T-helper 2 cell treated with Interferon-gamma antibody and Interleukin-4, amounts not matched to agents 100 ng/mL and 5 ng/mL, for 36 hours (primary cell): Measurements from ENCODE around the gene TST. TPM values are rescaled to one million over a fixed set of nuclear protein-coding genes. Genes with fewer than 3 reads are reported as not detected.

ENCODE experiments used
- intact Hi-C: fragments of 100-400 bp; cut with micrococcal nuclease; formaldehyde crosslinking; loops from one replicate; pipeline ENCODE4 v1.15.1; 2023
- total RNA-seq: library from RNA; stranded (reverse); gene quantifications from 2 replicates; pipeline ENCODE4 v1.2.3, GENCODE V29; 2022

The TST gene
- total RNA-seq, 1 donor from 2014 or later: 7.5 TPM

DNA sequence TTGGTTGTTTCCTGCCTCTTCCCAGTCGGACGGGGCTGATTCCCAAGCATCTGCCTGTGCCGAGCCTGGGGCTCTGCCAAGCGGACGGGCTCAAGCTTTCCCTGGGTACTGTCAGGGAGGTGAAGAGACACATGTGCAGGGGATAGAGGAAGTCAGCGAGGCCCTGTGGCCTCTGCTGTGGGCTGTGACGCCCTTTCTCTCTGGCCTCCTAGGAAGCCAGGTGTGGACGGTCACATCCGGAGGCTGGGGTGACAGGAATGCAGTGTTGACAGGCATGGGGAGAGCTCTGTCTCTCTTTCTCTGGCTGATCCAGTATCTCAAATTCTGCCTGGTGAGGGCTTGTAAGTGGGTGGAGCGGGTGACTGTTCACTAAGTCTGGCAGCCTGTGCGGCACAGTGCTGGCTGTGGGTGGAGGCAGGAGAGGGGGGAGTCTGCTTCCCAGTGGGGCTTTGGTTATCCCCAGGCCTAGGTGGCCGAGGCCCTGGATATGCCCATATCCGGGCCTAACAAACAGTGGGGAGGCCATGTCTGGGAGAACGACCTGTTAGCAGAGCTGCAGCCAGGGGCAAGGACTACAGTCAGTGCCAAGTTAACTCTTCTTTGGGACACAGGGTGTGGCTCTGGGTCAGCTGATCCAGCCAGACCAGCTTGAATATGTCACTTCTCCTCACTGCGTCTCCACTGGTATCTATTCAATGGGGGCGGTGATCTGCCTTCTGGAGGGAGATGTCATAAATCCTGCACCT lies 34.2 kb upstream of the TST start:
- intact Hi-C loops: no loop called here

DNA sequence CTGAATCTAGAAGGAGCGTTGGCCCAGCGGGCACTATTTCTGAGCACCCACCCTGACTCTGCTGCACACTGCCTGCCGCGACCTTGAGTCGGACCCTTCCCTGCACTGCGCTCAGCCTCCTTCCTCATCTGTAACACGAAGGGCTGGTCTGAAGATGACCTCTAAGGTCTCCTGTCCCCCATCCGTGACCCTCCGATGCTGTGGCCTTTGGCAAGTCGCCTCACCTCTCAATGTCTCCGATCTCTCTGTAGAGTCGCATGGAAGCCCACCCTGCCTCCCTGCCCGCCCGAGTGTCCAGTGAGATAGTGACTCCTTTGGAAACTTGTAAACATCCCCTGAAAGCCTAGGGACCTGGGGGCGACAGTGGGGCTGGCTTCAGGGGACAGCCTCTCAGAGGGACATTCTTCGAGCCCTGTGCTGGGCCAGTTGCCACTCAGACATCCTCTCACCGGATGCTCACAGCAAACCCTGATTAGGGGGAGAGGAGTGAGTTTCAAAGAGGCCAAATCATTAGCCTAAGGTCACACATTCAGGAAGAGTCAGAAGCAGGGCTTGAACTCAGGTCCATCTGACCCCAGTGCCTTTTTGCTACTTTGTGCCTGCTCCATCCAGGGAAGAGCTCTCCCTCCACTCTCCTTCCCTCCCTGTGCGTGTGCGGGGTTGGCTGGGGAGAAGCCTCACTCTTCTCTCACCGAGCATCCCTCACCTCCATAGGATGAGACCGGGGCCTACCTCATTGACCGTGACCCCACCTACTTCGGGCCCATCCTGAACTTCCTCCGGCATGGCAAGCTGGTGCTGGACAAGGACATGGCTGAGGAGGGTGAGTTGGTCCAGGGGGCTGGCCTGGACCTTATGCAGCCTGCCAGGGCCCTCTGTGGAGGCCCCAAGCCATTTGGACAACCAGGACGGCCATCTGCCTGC lies 33.4 kb upstream of the TST start:
- intact Hi-C loops: no loop called here

DNA sequence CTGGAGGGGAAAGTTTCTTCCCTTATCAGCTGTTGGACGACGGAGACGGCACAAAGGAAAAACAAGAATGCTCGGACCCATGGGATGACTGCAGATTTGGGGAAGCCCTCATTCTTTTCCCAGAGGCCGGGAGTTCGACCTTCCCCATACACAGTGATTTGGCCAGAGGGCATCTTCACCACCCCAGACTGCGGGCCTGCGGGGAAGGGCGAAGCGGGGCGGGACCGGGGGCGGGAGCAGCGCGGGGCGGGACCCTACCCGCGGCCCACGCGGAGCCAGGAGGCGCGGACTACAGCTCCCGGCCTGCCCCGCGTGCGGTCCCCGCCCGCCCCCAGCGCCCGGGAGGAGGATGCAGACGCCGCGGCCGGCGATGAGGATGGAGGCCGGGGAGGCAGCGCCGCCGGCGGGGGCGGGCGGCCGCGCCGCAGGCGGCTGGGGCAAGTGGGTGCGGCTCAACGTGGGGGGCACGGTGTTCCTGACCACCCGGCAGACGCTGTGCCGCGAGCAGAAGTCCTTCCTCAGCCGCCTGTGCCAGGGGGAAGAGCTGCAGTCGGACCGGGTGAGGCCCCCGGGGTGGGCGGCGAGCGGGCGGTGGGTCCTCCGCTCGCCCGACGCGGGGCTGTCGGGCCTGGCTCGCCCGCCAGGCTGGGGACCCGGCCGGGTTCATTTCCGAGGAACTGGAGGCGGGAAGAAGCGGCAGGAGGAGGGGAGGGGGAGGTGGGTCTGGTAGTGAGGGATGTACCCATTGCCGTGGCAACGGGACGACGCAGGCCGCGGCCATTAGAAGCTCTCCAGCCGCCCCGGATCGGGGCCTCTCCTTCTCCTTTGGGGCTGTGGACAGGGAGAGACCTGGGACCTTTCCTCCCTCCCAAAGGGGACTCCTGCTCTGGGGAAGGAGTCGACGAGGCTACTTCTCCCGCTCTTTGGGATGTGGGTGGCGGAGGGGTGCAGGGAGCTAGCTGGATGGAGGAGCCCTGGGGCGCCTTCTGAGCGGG lies 32.4 kb upstream of the TST start, which contains the start of gene KCTD17:
Gene KCTD17, plus strand, starts transcription at position 352 of the 995 bp plus-strand sequence. Its CDS starts 19 bp downstream, at position 371.
- intact Hi-C loops: no loop called here

DNA sequence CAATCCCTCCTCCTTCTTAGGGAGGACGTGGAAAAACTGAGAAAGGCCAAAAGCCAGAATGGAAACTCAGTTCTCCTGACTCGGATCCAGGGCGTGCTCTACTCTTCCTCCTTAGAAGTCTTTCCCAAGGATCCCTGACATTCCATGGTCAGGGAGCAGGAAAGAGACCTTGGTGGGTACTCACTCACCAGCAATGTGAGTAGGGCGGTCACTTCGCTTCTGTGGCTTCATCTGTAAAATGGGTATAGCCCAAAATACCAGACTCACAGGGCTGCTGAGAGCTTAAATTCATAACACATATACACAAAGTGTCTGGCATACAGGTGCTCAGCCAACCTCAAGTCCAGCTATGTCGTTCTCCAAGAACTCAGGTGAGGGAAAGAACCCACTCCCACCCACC lies 31.7 kb upstream of the TST start:
- intact Hi-C loops: no loop called here

DNA sequence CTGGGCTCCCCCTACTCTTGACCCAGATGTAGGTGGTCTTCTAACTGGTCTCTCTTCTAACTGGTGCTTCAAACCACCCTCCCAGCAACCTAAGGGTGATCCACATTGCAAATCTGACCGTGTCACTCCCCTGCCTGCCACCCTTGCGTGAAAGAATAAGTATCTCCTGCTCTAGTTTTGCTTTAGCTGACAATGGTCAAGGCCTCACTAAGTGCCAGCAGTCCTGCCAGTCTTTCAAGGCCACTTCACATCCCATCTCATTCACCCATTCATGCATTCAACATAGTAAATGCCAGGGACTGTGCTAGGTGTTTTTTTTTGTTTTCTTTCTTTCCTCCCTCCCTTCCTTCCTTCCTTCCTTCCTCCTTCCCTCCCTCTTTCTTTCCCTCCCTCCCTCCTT lies 30.0 kb upstream of the TST start:
- intact Hi-C loops: loop anchor here (10.0 kb wide), 1 partner anchor 146 kb away; no protein-coding TSS in a partner anchor

DNA sequence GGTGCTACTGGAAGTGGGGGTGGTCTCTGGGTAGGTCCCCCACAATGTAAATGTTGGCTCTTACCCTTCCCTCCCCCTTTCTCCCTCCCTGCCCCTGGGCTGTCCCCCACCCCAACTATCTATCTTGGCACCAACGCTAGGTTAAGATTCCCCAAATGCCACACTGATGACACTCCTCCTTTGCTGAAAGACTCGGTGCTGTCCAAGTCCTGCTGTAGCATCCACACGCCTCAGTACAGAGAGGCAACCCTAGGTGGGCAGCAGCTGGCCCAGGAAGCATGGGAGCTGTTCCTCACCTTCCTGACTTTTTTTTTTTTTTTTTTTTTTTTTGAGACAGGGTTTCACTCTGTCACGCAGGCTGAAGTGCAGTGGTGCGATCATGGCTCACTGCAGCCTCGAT lies 28.9 kb upstream of the TST start:
- intact Hi-C loops: loop anchor here (10.0 kb wide), 1 partner anchor 147 kb away; no protein-coding TSS in a partner anchor

DNA sequence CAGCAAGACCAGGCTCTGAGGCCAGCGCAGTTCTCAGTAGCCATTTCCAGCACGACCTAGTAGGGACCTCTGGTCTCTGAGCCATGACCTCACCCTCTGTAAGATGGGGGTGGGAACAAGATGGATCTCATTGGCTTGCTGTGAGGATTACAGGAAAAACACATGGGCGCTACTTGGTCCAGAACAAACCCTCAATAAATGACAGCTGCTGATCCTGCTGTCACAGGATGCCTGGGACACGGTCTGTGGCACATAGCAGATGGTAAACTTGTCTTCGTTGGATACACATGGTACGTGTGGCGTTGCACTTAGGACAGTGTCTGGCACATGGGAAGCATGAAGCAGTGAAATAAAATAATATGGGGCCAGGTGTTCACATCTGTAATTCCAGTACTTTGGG lies 27.8 kb upstream of the TST start:
- intact Hi-C loops: loop anchor here (10.0 kb wide), 1 partner anchor 148 kb away; no protein-coding TSS in a partner anchor

DNA sequence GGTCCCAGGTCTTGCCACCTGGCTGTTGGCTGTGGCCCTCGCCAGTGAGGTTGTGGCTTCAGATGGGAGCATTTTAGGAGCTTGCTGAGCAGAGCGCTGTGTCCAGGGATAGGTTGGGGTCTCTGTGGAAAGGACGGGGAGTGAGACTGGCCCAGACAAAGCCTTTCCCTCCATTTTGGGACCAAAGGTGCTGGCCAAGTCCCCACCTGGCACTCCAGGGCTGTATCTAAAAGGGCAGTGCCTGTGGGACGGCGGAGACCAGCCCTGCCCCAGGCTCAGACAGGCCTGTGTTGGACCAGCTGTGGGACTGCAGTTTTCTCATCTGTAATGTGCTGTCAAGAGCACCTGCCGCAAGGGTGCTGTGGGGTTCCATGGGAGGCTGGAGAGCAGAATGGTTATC lies 27.3 kb upstream of the TST start:
- intact Hi-C loops: loop anchor here (10.0 kb wide), 1 partner anchor 148 kb away; no protein-coding TSS in a partner anchor

DNA sequence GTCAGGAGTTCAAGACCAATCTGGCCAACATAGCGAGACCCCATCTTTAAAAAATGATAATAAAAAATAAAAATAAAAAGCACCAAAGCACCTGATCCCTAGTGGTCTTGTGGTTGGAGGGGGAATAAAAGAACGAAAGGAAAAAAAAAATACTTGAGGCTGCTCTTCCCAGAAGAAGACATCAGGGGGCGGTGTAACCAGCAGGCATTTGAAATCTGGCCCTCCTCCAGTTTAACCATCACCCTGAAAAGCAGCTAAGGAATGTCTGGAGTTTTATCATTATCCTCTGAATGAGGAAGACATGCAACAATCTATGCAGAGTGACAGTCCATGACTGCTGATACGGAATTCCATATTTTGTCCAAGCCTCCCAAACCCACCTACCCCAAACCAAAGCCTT lies 26.7 kb upstream of the TST start:
- intact Hi-C loops: loop anchor here (10.0 kb wide), 1 partner anchor 149 kb away; no protein-coding TSS in a partner anchor

DNA sequence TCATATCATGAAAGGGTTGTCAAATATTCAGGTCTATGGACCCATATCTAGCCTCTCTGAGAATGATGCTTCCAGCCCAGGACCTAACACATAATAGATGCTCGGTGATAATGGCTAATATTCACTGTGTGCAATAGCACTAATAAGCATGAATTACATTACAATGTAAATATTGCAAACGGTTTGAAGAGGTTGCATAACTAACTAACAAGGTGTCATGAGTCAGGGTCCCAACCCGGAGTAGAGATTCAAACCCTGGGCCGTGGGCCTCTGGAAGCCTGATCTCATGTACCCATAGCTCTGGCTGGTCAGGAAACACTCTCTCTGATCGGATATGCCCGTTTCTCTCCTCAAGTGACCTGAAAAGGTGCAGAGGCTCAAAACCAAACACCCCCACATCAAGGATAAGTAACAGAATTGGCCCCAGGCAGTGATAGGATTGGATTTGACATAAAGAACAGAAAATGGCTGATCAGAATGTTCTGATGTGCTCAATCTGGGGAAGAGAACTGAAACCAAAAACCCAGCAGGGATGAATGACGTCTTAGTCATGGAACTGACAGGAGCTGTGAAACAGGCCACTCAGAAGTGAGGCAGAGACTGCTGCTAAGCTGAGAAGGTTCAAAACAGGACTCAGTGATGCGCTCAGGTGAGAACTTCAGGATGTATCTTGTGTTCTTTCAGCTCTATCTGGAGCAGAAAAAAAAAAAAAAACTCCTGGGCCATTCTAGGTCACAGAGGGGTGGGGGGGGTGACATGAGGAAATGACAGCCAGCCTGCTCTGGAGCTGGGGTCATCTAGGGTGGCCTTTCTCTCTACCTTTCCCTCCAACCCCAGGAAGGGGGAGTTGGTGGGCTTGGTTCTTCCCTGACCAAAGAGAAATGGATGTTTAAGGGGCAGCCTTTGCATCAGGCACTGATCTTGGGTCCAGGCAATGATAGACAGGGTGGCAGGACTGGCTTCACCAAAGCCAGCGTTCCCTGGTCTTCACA lies 25.7 kb upstream of the TST start:
- intact Hi-C loops: loop anchor here (10.0 kb wide), 1 partner anchor 150 kb away; no protein-coding TSS in a partner anchor

DNA sequence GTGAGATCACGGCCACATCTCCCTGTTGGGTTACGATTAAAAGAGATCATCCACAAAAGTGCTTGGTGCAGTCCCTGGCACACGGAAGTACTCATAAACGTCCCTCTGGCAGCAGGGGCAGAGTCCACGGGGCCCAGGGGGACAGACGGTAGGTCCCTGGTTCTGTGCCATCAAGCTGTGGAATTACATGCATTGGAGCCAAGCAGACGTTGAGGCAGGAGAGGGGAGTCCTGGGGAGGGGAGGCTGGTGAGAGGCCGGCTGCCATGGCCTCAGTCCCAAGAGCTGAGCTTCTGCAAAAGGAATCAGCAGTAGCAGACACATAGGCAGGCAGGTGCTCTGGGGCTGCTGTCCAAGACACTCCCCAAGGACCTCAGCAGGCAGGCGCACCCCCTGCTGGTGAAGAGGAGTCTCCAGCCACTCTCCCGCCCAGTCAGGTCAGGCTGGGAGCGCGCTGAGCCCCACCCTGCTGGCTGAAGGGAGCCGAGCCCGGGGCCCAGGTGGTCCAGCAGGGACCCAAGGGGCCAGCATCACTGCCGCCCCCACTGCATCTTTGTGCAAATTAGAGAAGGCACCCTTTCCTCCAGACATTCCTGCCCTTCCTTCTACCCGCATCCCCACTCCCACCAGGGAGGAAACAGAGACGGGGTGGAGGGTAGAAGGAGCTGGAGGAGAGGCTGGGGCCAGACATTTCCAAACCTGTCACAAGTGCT lies 24.7 kb upstream of the TST start:
- intact Hi-C loops: loop anchor here (10.0 kb wide), 1 partner anchor 151 kb away; no protein-coding TSS in a partner anchor

DNA sequence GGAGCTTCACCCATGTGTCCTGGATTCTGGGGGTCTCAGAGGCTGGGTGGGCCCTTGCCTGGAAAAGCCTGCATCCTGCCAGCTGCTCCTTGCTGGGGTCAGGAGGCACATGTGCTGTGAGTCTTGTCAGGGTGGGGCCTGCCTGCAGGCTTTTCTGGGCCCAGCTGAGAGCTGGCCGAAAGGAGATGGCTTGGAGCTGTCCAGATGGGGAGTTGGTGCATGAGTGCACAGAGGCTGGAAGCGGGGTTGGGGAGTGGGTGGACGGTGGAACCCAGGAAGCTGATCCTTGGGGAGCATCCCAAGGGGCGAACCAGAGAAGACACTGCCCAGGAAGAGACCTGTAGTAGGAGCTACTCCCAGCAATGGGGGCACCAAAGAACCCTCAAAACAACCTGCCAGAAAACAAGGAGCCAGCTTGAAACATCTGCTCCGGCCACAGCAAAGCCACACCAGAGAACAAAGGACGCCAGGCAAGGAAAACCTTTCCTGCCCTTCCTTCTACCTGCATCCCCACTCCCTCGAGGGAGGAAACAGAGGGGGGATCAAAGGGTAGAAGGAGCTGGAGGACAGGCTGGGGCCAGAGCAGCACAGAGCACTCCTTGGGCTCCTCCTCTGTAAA lies 24.1 kb upstream of the TST start:
- intact Hi-C loops: loop anchor here (10.0 kb wide), 1 partner anchor 151 kb away; no protein-coding TSS in a partner anchor

DNA sequence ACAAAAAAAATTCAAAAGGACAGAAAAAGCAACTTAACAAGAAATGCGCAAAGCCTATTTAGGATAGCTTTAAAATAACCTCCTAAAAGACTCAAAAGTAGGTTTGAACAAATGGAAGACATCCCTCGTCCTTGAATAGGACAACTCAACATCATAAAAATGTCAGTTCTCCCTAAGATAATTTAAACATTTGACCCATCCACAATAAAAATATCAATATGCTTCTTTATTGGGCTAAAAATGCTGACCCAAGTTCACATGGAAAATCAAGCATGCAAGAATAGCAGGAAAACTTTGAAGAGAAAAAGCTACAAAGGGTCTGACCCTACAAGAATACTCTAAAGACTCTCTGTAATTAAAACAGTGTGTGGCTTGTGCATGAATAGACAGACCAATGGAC lies 20.2 kb upstream of the TST start:
- intact Hi-C loops: no loop called here

DNA sequence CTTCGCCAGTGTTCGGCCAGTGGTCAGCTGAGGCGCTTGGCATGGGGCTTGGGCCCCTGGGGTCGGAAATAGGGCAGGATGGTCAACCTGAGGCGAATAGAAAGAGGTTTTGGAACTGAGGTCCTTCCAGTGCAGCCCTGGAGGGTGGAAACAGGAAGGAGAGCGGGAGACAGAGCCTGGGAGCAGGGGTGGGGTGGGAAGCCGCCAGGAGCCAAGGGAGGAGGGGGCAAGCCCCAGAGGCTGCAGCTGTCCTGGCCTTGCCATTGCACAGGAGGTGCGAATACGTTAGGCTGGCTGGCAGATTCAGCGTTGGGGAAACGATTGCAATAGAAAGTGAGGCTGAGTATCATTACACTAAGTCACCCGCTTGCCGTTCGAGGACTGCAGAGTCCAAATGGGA lies 18.4 kb upstream of the TST start:
- intact Hi-C loops: no loop called here

DNA sequence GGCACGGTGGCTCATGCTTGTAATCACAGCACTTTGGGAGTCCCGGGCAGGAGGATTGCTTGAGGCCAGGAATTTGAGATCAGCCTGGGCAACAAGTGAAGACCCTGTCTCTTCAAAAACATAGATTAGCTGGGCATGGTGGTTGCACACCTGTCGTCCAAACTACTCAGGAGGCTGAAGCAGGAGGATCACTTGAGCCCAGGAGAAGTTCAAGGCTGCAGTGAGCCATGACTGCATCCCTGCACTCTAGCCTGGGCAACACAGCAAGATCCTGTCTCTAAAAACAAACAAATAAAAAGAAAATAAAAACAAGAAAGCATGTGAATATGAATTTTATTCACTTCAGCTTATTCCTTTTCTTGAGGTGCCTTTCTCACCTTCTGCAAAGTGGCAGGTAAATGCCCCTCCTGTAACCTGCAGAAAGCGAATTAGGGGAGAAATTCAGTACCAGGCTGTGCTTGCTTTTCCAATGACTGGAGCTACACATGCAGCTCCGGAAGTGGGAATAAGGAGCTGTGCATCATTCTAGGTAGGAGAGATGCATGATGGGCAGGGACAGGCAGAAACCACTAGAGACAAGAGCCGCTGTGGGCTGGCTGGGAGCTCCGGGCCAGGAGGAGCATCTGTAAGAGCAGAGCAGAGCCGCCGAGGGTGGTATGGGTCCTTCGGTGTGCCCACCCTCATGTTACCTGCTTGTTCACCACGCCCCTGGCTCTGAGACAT lies 17.6 kb upstream of the TST start:
- intact Hi-C loops: no loop called here

DNA sequence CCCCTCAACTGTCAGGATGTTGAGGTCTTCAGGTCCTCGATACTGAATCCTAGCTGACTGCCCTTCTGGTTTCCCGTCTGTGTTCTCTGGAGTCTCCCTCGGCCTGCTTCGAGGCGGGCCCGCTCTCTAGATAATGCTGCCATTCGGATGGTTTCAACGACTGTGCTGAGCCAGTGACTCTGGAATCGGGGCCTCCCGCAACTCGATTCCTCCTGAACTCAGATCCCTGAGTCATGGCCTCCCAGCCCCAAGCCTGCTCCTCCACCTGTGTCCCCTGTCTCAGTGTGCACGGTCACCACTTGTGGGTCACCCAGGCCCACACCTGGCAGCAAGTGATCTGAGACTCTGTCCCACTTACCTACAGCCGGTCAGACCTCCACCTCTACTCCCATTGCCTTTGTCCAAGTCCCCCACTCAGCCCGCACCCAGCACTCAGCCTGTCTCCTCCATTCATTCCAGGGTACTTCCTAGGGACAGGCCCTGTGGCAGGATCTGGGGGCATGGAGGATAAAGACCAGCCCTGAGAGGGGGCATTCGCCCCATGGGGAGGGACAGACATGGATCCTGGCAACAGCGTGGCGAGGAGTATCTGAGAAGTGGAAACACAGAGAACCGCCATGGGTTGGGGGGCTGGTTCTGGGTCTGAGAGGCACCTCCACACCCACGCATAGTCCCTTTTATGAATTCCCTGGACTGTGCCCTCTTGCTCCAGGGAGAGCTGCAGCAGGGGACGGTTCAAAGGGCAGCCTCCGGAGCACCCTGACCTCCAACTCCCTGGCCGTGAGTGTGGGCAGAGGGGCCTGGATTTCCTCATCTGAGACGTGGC lies 14.6 kb upstream of the TST start:
- intact Hi-C loops: no loop called here
